ENCODE results near the gene TRMT61B. TPM values are rescaled to one million over a fixed set of nuclear protein-coding genes. Genes with fewer than 3 reads are reported as not detected.
A peak's percentile ranks its signal among the peaks of the same experiment; 100 is the strongest.

Gene TRMT61B
- total RNA-seq, 2 donors from 2014 or later: 6.0 to 13.6 TPM

DNA sequence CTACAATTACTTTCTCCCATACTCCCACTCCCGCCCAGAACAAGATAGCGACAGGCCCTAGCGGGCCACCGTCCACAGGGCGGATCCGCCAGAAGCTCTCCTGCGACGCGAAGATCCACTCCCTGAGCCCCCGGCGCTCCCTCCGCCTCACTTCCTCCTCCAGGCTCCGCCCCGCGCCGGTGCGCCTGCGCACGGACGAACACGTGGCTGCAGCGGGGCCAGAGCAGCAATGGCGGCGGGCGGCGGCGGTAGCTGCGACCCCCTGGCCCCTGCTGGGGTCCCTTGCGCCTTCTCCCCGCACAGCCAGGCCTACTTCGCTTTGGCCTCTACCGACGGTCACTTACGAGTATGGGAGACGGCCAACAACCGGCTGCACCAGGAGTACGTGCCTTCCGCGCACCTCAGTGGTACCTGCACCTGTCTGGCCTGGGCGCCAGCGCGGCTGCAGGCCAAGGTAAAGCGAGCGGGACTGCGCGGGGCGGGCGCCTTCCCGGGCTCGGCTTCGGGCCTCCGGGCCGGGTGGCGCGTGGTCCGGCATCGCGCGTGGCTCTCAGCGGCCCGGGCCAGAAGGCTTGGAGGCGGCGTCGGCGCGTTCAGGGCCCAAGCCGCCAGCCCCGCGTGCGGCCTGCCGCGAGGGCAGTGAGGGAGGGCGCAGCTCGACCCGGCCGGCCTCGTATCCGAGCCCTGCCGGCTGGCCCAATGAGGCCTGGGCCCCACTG, 24.5 kb upstream of the TRMT61B start, which contains the start of gene WDR43:
Gene WDR43, plus strand, starts transcription at position 198 of the 719 bp plus-strand sequence. Its CDS starts 32 bp downstream, at position 230.
- TF ChIP-seq, protein P1, sequence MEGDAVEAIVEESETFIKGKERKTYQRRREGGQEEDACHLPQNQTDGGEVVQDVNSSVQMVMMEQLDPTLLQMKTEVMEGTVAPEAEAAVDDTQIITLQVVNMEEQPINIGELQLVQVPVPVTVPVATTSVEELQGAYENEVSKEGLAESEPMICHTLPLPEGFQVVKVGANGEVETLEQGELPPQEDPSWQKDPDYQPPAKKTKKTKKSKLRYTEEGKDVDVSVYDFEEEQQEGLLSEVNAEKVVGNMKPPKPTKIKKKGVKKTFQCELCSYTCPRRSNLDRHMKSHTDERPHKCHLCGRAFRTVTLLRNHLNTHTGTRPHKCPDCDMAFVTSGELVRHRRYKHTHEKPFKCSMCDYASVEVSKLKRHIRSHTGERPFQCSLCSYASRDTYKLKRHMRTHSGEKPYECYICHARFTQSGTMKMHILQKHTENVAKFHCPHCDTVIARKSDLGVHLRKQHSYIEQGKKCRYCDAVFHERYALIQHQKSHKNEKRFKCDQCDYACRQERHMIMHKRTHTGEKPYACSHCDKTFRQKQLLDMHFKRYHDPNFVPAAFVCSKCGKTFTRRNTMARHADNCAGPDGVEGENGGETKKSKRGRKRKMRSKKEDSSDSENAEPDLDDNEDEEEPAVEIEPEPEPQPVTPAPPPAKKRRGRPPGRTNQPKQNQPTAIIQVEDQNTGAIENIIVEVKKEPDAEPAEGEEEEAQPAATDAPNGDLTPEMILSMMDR (IDR thresholded peaks at IDR 0.05): no peak
- H3K9me3 ChIP-seq: no peaks in the 10 kb centered on the region
- H3K4me1 ChIP-seq (ENCODE audit: control insufficient read depth in 1 of 2, low read depth in 2 of 2): peaks cover 12 to 32% of the 10 kb centered on the region in 2 donors
- H3K27ac ChIP-seq: peak within 1 kb of the TSS; percentile 55 to 81
- DNase-seq (ENCODE audit: low spot score) (peak; percentile 89), ATAC-seq (ENCODE audit: insufficient number of reproducible peaks, low FRiP score, low read depth) (peak; percentile 94)
- H3K27me3 ChIP-seq (replicated peaks; ENCODE audit: insufficient read depth): no peaks in the 10 kb centered on the region
- H3K4me3 ChIP-seq: peak within 1 kb of the TSS; percentile 97
- no peaks in the 10 kb centered on the region for H3K36me3 ChIP-seq

DNA sequence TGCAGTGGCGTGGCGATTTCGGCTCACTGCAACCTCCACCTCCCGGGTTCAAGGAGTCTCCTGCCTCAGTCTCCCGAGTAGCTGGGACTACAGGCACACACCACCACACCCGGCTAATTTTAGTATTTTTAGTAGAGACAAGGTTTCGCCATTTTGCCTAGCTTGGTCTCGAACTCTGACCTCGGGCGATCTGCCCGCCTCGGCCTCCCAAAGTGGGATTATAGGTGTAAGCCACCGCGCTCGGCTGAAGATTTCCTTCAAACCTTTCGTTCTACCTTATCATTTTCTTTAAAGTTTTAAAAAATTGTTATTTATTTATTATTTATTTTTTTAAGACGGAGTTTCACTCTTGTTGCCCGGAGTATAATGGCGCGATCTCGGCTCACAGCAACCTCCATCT, 23.4 kb upstream of the TRMT61B start:
- TF ChIP-seq, protein P1 (IDR thresholded peaks at IDR 0.05): no peak
- Histone ChIP-seq H3K4me1 (ENCODE audit: control insufficient read depth in 1 of 2, low read depth in 2 of 2) (peaks cover 12 to 32% of the 10 kb centered on the region in 2 donors), H3K36me3 (no peaks in the 10 kb centered on the region), H3K27ac (no peak overlapping the region), H3K9me3 (no peaks in the 10 kb centered on the region), H3K4me3 (no peak overlapping the region), H3K27me3 (replicated peaks; ENCODE audit: insufficient read depth) (no peaks in the 10 kb centered on the region)
- DNase-seq (ENCODE audit: low spot score): no peak
- no peak for ATAC-seq (ENCODE audit: insufficient number of reproducible peaks, low FRiP score, low read depth)

DNA sequence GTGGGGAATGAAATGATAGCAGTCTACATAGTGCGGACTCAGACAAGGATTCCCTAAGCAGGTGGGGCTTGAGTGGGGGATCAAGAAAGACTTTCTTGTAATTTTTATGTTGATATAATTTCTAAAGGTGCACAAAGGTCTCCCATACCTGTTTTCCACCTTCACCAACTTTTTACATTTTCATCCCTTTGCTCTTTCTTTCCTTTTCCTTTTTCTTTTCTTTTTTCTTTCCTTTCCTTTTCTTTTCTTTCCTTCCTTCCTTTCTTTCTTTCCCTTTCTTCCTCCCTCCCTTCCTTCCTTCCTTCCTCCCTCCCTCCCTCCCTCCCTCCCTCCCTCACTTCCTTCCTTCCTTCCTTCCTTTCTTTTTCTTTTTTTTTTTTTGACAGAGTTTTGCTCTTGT, 10.1 kb upstream of the TRMT61B start:
- Histone ChIP-seq H3K36me3 (no peaks in the 10 kb centered on the region), H3K4me3 (no peak overlapping the region), H3K27me3 (replicated peaks; ENCODE audit: insufficient read depth) (no peaks in the 10 kb centered on the region), H3K4me1 (ENCODE audit: control insufficient read depth in 1 of 2, low read depth in 2 of 2) (no peaks in the 10 kb centered on the region), H3K9me3 (no peaks in the 10 kb centered on the region), H3K27ac (no peak overlapping the region)
- no peak for DNase-seq (ENCODE audit: low spot score)
- TF ChIP-seq, protein P1 (IDR thresholded peaks at IDR 0.05): no peak
- ATAC-seq (ENCODE audit: insufficient number of reproducible peaks, low FRiP score, low read depth): no peak

DNA sequence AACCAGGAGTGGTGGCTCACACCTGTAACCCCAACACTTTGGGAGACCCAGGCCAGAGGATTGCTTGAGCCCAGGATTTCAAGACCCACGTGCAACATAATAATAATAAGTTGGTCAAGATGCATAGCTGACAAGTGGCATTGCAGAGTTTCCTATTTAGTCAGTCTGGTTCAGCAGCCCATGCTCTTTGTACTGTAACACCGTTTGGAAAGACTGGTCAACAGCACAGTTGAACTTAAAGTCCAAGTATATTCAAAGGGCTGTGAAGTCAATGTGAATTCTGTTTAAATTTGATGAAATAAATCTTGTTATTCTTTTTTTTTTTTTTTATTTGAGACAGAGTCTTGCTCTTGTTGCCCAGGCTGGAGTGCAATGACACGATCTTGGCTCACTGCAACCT, 1.5 kb upstream of the TRMT61B start:
- H3K27ac ChIP-seq: no peak overlapping the region
- TF ChIP-seq, protein P1 (IDR thresholded peaks at IDR 0.05): no peak
- no peak overlapping the region for H3K4me3 ChIP-seq
- H3K36me3 ChIP-seq: no peaks in the 10 kb centered on the region
- ATAC-seq (ENCODE audit: insufficient number of reproducible peaks, low FRiP score, low read depth) (no peak), DNase-seq (ENCODE audit: low spot score) (no peak)
- no peaks in the 10 kb centered on the region for H3K9me3 ChIP-seq
- H3K27me3 ChIP-seq (replicated peaks; ENCODE audit: insufficient read depth): no peaks in the 10 kb centered on the region
- H3K4me1 ChIP-seq (ENCODE audit: control insufficient read depth in 1 of 2, low read depth in 2 of 2): peaks cover 24 to 31% of the 10 kb centered on the region in 2 donors

DNA sequence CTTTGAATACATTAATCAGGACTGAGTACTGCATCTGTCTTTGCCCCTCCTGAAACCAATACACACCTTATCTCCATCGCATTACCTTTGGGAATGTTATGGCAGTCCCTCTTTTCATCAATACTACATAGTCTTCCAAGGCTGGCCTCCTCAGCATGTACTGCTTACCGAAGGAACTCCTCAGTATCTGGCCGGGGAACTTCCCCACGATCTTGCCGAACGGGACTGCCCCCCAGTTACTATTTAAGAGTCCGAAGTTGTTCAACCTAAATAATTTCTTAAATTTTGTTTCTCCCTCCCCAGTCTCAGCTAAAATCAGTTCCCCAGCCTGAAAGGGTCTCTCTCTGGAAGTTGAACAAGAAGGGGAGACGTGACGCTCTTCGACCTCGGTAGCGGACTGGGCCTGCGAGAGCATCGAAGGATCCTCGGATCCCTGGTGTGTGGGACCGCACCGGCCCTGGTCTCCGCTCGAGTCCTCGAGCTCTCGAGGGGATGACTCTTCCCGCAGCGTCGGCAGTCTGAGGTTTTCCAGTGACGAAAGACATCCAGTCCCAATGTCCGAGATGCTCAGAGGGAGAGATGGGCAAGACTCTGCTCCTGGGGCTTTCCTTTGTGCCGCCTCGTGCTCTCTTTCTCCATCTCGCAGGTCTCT, 489 bp downstream of the TRMT61B start:
- H3K27me3 ChIP-seq (replicated peaks; ENCODE audit: insufficient read depth): no peaks in the 10 kb centered on the region
- ATAC-seq (ENCODE audit: insufficient number of reproducible peaks, low FRiP score, low read depth) (peak; percentile 12), DNase-seq (ENCODE audit: low spot score) (no peak)
- TF ChIP-seq, protein P1 (IDR thresholded peaks at IDR 0.05): no peak
- peak overlapping the region; percentile 68 to 80 for H3K27ac ChIP-seq
- H3K9me3 ChIP-seq: no peaks in the 10 kb centered on the region
- H3K4me1 ChIP-seq (ENCODE audit: control insufficient read depth in 1 of 2, low read depth in 2 of 2): peaks cover 24 to 31% of the 10 kb centered on the region in 2 donors
- H3K36me3 ChIP-seq: no peaks in the 10 kb centered on the region
- H3K4me3 ChIP-seq: peak overlapping the region; percentile 97
